ENCODE data around the gene EXOG.

EXOG gene

GRCh38 chr3:38563070-38563885, 67.1 kb downstream of the EXOG start (continued):
- TF ChIP-seq, protein P1, sequence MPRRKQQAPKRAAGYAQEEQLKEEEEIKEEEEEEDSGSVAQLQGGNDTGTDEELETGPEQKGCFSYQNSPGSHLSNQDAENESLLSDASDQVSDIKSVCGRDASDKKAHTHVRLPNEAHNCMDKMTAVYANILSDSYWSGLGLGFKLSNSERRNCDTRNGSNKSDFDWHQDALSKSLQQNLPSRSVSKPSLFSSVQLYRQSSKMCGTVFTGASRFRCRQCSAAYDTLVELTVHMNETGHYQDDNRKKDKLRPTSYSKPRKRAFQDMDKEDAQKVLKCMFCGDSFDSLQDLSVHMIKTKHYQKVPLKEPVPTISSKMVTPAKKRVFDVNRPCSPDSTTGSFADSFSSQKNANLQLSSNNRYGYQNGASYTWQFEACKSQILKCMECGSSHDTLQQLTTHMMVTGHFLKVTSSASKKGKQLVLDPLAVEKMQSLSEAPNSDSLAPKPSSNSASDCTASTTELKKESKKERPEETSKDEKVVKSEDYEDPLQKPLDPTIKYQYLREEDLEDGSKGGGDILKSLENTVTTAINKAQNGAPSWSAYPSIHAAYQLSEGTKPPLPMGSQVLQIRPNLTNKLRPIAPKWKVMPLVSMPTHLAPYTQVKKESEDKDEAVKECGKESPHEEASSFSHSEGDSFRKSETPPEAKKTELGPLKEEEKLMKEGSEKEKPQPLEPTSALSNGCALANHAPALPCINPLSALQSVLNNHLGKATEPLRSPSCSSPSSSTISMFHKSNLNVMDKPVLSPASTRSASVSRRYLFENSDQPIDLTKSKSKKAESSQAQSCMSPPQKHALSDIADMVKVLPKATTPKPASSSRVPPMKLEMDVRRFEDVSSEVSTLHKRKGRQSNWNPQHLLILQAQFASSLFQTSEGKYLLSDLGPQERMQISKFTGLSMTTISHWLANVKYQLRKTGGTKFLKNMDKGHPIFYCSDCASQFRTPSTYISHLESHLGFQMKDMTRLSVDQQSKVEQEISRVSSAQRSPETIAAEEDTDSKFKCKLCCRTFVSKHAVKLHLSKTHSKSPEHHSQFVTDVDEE (CRISPR knock-in tag; IDR thresholded peaks at IDR 0.05): no peak

GRCh38 chr3:38563886-38564270, 67.7 kb downstream of the EXOG start:
- TF ChIP-seq ESRRG (CRISPR knock-in tag; IDR thresholded peaks at IDR 0.05) (no peak), ZFP3 (CRISPR knock-in tag; IDR thresholded peaks at IDR 0.05) (no peak), TOX (CRISPR knock-in tag; IDR thresholded peaks at IDR 0.05; ENCODE audit: borderline replicate concordance) (no peak), RARB (CRISPR knock-in tag; IDR thresholded peaks at IDR 0.05) (no peak), BACH2 (CRISPR knock-in tag; IDR thresholded peaks at IDR 0.05; ENCODE audit: borderline replicate concordance) (no peak), ARNTL (CRISPR knock-in tag; IDR thresholded peaks at IDR 0.05; ENCODE audit: borderline replicate concordance, low read depth) (no peak), OSR1 (CRISPR knock-in tag; IDR thresholded peaks at IDR 0.05) (no peak), ZNF70 (CRISPR knock-in tag; IDR thresholded peaks at IDR 0.05) (no peak), ZFP30 (CRISPR knock-in tag; IDR thresholded peaks at IDR 0.05) (no peak), CSDC2 (CRISPR knock-in tag; IDR thresholded peaks at IDR 0.05) (no peak), PPARA (CRISPR knock-in tag; IDR thresholded peaks at IDR 0.05; ENCODE audit: borderline replicate concordance) (no peak), CREB5 (CRISPR knock-in tag; IDR thresholded peaks at IDR 0.05; ENCODE audit: low read depth) (no peak), ISL1 (CRISPR knock-in tag; IDR thresholded peaks at IDR 0.05) (no peak), ZNF8 (CRISPR knock-in tag; IDR thresholded peaks at IDR 0.05) (no peak), ZC3H10 (CRISPR knock-in tag; IDR thresholded peaks at IDR 0.05) (no peak), GLIS3 (CRISPR knock-in tag; IDR thresholded peaks at IDR 0.05) (no peak)
- TF ChIP-seq, protein P1 (CRISPR knock-in tag; IDR thresholded peaks at IDR 0.05): no peak
- TF ChIP-seq, protein P2, sequence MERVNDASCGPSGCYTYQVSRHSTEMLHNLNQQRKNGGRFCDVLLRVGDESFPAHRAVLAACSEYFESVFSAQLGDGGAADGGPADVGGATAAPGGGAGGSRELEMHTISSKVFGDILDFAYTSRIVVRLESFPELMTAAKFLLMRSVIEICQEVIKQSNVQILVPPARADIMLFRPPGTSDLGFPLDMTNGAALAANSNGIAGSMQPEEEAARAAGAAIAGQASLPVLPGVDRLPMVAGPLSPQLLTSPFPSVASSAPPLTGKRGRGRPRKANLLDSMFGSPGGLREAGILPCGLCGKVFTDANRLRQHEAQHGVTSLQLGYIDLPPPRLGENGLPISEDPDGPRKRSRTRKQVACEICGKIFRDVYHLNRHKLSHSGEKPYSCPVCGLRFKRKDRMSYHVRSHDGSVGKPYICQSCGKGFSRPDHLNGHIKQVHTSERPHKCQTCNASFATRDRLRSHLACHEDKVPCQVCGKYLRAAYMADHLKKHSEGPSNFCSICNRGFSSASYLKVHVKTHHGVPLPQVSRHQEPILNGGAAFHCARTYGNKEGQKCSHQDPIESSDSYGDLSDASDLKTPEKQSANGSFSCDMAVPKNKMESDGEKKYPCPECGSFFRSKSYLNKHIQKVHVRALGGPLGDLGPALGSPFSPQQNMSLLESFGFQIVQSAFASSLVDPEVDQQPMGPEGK (CRISPR knock-in tag; IDR thresholded peaks at IDR 0.05; ENCODE audit: borderline replicate concordance): no peak
- ATAC-seq: no peak

DNA sequence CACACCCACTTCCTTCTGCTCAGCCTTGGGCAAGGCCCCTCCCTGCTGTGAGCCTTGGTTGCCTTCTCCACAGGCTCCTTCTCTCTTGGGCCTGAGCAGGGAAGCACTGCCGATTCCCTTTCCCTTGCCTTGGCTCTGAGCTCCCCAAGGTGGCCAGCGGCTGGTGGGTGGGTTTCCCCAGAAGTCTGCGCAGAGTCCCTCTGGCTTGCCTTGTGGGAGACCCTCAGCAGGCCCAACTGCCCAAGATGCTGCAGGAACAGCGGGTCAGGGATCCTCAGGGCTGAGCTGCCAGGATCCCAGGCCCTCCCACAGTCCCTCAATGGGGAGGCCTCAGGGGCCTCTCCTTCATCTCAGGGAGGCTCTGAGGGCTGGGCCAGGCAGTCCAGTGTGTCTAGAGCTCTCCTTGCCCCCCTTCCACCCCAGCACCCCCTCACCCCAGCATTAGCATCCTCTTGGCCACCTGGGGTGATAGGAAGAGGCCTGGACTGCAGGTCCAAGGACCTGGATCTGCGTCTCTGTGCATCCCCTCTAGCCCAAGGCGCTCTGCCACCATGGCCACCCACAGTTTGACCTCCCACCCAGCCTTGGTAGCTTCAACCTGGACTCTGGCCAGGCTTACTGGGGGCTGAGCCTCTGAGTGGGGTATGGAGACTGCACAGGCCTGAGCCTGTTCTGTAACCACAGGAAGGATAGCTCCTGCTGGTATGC, 68.6 kb downstream of the EXOG start:
- TF ChIP-seq ZFP3 (CRISPR knock-in tag; IDR thresholded peaks at IDR 0.05) (no peak), RARB (CRISPR knock-in tag; IDR thresholded peaks at IDR 0.05) (no peak), OSR1 (CRISPR knock-in tag; IDR thresholded peaks at IDR 0.05) (no peak), ESRRG (CRISPR knock-in tag; IDR thresholded peaks at IDR 0.05) (no peak), TOX (CRISPR knock-in tag; IDR thresholded peaks at IDR 0.05; ENCODE audit: borderline replicate concordance) (no peak), PPARA (CRISPR knock-in tag; IDR thresholded peaks at IDR 0.05; ENCODE audit: borderline replicate concordance) (no peak), BACH2 (CRISPR knock-in tag; IDR thresholded peaks at IDR 0.05; ENCODE audit: borderline replicate concordance) (no peak), ZC3H10 (CRISPR knock-in tag; IDR thresholded peaks at IDR 0.05) (no peak)
- ATAC-seq: no peak

Data from SK-N-SH treated with all-trans-retinoic acid at 6 μM for 48 hours (cell line).